KMS-11 (cell line): ENCODE results near the gene ZNF41.
"Not testable (repeated sequence)": the region's sequence is repeated elsewhere in the genome, so short reads cannot be mapped to it uniquely, and the experiment has no call there.

Source experiments
- H2AFZ ChIP-seq: fragments of 200-600 bp; sonication (generic); 2 replicates; pipeline ENCODE4 v1.6.1; 2016; ENCODE audit warnings: antibody characterized with exemption, mixed run types, low read depth
- H3K27ac ChIP-seq: fragments of 200-600 bp; sonication (generic); 2 replicates; pipeline ENCODE4 v1.6.1; 2016; ENCODE audit warnings: mild to moderate bottlenecking, mixed run types
- H3K27me3 ChIP-seq: fragments of 200-600 bp; sonication (generic); 2 replicates; pipeline ENCODE4 v1.6.1; 2017; ENCODE audit warnings: mild to moderate bottlenecking, low read depth, mixed run types, moderate library complexity; ENCODE audit not compliant: insufficient read depth
- H3K36me3 ChIP-seq: fragments of 200-600 bp; sonication (generic); 2 replicates; pipeline ENCODE4 v1.6.1; 2017; ENCODE audit warnings: mild to moderate bottlenecking, mixed run types; ENCODE audit not compliant: insufficient read depth
- H3K4me1 ChIP-seq: fragments of 200-600 bp; sonication (generic); 2 replicates; pipeline ENCODE4 v1.6.1; 2016; ENCODE audit warnings: mild to moderate bottlenecking, low read depth, mixed run types; ENCODE audit not compliant: poor library complexity, severe bottlenecking
- H3K4me2 ChIP-seq: fragments of 200-600 bp; sonication (generic); 2 replicates; pipeline ENCODE4 v1.7.0; 2016; ENCODE audit warnings: mild to moderate bottlenecking, mixed run types
- H3K4me3 ChIP-seq: fragments of 200-600 bp; sonication (generic); IDR thresholded peaks from 2 replicates; pipeline ENCODE4 v1.6.1; 2017; ENCODE audit warnings: low read depth, low read length, mixed read lengths; ENCODE audit not compliant: insufficient read depth
- H3K79me2 ChIP-seq: fragments of 200-600 bp; sonication (generic); 2 replicates; pipeline ENCODE4 v1.6.1; 2016; ENCODE audit warnings: low read depth, mixed run types; ENCODE audit not compliant: insufficient read depth
- H3K9ac ChIP-seq: fragments of 200-600 bp; sonication (generic); 2 replicates; pipeline ENCODE4 v1.6.1; 2016; ENCODE audit warnings: mild to moderate bottlenecking, mixed run types
- H4K20me1 ChIP-seq: fragments of 200-600 bp; sonication (generic); 2 replicates; pipeline ENCODE4 v1.6.1; 2016; ENCODE audit warnings: mild to moderate bottlenecking, mixed run types; ENCODE audit not compliant: insufficient read depth
- TF ChIP-seq, protein P1 (sequence below): fragments of 200-600 bp; sonication (generic); conservative IDR thresholded peaks from 2 replicates; pipeline ENCODE4 v1.6.1; 2017; ENCODE audit warnings: low read depth, mild to moderate bottlenecking, antibody characterized with exemption, low read length, moderate library complexity, mixed read lengths

The ZNF41 gene

DNA sequence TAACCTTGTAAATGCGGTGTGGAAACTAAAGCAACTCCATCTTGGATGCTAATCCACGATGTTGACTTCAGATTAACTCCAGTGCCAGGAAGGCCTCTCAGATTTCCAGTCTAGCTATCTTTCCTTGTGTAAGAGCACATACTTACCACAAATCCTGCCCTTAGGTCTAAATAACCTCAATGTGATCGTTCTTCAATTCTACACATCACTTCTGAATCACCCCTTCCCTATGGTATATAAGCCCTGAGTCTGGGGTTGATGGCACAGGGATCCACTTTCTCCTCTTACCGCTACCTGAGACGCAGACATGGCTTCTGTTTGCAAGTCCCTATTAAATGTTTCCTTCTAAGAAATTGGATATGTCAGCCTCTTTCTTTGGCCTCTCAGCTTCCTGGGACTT is 17.5 kb upstream of the ZNF41 start:
- H2AFZ ChIP-seq = peak overlapping the region; percentile 33; the same call in 1 of the 2 replicates
- no peaks in the 10 kb centered on the region for H3K36me3 ChIP-seq
- H3K4me1 ChIP-seq = peaks cover 80% of the 10 kb centered on the region
- TF ChIP-seq, protein P1, sequence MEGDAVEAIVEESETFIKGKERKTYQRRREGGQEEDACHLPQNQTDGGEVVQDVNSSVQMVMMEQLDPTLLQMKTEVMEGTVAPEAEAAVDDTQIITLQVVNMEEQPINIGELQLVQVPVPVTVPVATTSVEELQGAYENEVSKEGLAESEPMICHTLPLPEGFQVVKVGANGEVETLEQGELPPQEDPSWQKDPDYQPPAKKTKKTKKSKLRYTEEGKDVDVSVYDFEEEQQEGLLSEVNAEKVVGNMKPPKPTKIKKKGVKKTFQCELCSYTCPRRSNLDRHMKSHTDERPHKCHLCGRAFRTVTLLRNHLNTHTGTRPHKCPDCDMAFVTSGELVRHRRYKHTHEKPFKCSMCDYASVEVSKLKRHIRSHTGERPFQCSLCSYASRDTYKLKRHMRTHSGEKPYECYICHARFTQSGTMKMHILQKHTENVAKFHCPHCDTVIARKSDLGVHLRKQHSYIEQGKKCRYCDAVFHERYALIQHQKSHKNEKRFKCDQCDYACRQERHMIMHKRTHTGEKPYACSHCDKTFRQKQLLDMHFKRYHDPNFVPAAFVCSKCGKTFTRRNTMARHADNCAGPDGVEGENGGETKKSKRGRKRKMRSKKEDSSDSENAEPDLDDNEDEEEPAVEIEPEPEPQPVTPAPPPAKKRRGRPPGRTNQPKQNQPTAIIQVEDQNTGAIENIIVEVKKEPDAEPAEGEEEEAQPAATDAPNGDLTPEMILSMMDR = no peak
- peak overlapping the region; percentile 82 for H3K4me2 ChIP-seq
- no peaks in the 10 kb centered on the region for H4K20me1 ChIP-seq
- no peaks in the 10 kb centered on the region for H3K79me2 ChIP-seq
- H3K4me3 ChIP-seq = no peak overlapping the region
- peak overlapping the region; percentile 89 for H3K27ac ChIP-seq
- H3K27me3 ChIP-seq = no peaks in the 10 kb centered on the region
- H3K9ac ChIP-seq = peak overlapping the region; percentile 30; the same call in 1 of the 2 replicates

DNA sequence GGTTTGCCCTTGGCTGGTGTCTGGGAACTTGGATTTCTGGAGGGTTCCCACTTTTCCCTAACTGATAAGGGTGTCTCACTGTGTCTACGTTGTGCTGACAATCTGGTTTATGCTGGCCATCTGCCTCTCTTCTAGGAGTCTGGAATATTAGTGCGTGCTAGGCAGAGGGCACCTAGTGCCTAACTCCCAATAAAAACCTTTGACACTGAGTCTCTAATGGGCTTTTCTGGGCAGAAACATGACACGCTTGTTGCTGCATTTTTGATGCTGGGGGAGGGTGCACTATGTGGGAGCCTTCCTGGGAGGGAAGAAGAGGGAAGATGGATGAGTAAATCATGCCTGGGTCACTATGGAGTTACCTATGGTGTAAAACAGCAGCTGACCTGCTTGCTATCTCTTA is 16.3 kb upstream of the ZNF41 start:
- H3K27ac ChIP-seq = peak overlapping the region; percentile 89
- H3K36me3 ChIP-seq = no peaks in the 10 kb centered on the region
- no peaks in the 10 kb centered on the region for H4K20me1 ChIP-seq
- H2AFZ ChIP-seq = peak overlapping the region; percentile 33; the same call in 1 of the 2 replicates
- no peak overlapping the region; the same call in 1 of the 2 replicates for H3K9ac ChIP-seq
- no peak overlapping the region for H3K4me3 ChIP-seq
- TF ChIP-seq, protein P1 = no peak
- H3K4me2 ChIP-seq = peak overlapping the region; percentile 82; the same call in 1 of the 2 replicates
- H3K4me1 ChIP-seq = peaks cover 82% of the 10 kb centered on the region
- H3K27me3 ChIP-seq = no peaks in the 10 kb centered on the region
- no peaks in the 10 kb centered on the region for H3K79me2 ChIP-seq

- TF ChIP-seq, protein P1 = no peak
- Histone ChIP-seq H3K36me3 (no peaks in the 10 kb centered on the region), H2AFZ (no peak overlapping the region), H3K9ac (no peak overlapping the region), H3K4me2 (no peak overlapping the region), H3K79me2 (no peaks in the 10 kb centered on the region), H3K27me3 (no peaks in the 10 kb centered on the region), H4K20me1 (no peaks in the 10 kb centered on the region), H3K4me1 (peaks cover 78% of the 10 kb centered on the region), H3K4me3 (no peak overlapping the region), H3K27ac (no peak overlapping the region)
These were observed 15.4 kb upstream of the ZNF41 start for GRCh38 chrX:47498411-47498810.

GRCh38 chrX:47497271-47497888 is 14.4 kb upstream of the ZNF41 start:
- Histone ChIP-seq H3K4me1 (peaks cover 68% of the 10 kb centered on the region), H3K36me3 (no peaks in the 10 kb centered on the region), H3K27ac (no peak overlapping the region), H3K4me3 (no peak overlapping the region), H3K27me3 (no peaks in the 10 kb centered on the region), H4K20me1 (no peaks in the 10 kb centered on the region), H2AFZ (no peak overlapping the region), H3K9ac (no peak overlapping the region), H3K79me2 (no peaks in the 10 kb centered on the region), H3K4me2 (no peak overlapping the region; the same call in 1 of the 2 replicates)
- TF ChIP-seq, protein P1 = peak; percentile 60

- H3K4me3 ChIP-seq, H3K79me2 ChIP-seq, H2AFZ ChIP-seq, H3K9ac ChIP-seq, H4K20me1 ChIP-seq, H3K27me3 ChIP-seq, H3K36me3 ChIP-seq, H3K4me2 ChIP-seq, H3K27ac ChIP-seq: not testable (repeated sequence)
- H3K4me1 ChIP-seq = peaks cover 18% of the 10 kb centered on the region
These were observed 9.1 kb upstream of the ZNF41 start for GRCh38 chrX:47492133-47492532.
